Measurements from ENCODE around the gene ZNF417. TPM values are rescaled to one million over a fixed set of nuclear protein-coding genes. Genes with fewer than 3 reads are reported as not detected.
"Not testable (repeated sequence)": the region's sequence is repeated elsewhere in the genome, so short reads cannot be mapped to it uniquely, and the experiment has no call there.

ZNF417 gene
- polyA plus RNA-seq, 1 donor from 2014 or later: 21.7 TPM

GRCh38 chr19:57872450-57872849 lies 43.9 kb downstream of the ZNF417 start:
- Histone ChIP-seq H4K20me1 (ENCODE audit: insufficient read depth) (no peaks in the 10 kb centered on the region), H3K4me2 (ENCODE audit: low read length) (no peak overlapping the region), H3K27ac (ENCODE audit: low read length) (no peak overlapping the region), H3K36me3 (ENCODE audit: insufficient read depth, low read length) (peaks cover 19% of the 10 kb centered on the region), H3F3A (ENCODE audit: insufficient read depth, low read length, poor library complexity, severe bottlenecking) (no peaks in the 10 kb centered on the region), H3K9me2 (ENCODE audit: insufficient read depth, low read length) (no peaks in the 10 kb centered on the region), H3K79me2 (replicated peaks; ENCODE audit: insufficient read depth, low read length) (no peaks in the 10 kb centered on the region), H3K4me3 (ENCODE audit: low read length) (no peak overlapping the region), H3K27me3 (ENCODE audit: insufficient read depth, low read depth, low read length) (no peaks in the 10 kb centered on the region), H2AFZ (ENCODE audit: low read depth, low read length) (no peak overlapping the region), H3K9me3 (ENCODE audit: low read length) (no peaks in the 10 kb centered on the region), H3K9ac (ENCODE audit: low read length) (no peak overlapping the region)
- TF ChIP-seq POLR2AphosphoS5 (IDR thresholded peaks at IDR 0.05) (no peak), SMC3 (conservative IDR thresholded peaks at IDR 0.05; ENCODE audit: poor library complexity) (no peak), EP300 (conservative IDR thresholded peaks at IDR 0.05; ENCODE audit: poor library complexity, severe bottlenecking) (no peak), MXI1 (conservative IDR thresholded peaks at IDR 0.05; ENCODE audit: poor library complexity, severe bottlenecking) (no peak), TAF1 (IDR thresholded peaks at IDR 0.05; ENCODE audit: low read depth) (no peak), RAD21 (conservative IDR thresholded peaks at IDR 0.05) (no peak), REST (IDR thresholded peaks at IDR 0.05; ENCODE audit: borderline replicate concordance) (no peak), EZH2 (IDR thresholded peaks at IDR 0.05; ENCODE audit: borderline replicate concordance, insufficient read depth, low read length, poor library complexity, severe bottlenecking) (no peak), CTCF (IDR thresholded peaks at IDR 0.05; ENCODE audit: poor library complexity, severe bottlenecking) (no peak)

- Histone ChIP-seq H3K9me2 (ENCODE audit: insufficient read depth, low read length) (no peaks in the 10 kb centered on the region), H3K9me3 (ENCODE audit: low read length) (no peaks in the 10 kb centered on the region), H3K27me3 (ENCODE audit: insufficient read depth, low read depth, low read length) (no peaks in the 10 kb centered on the region), H3F3A (ENCODE audit: insufficient read depth, low read length, poor library complexity, severe bottlenecking) (no peaks in the 10 kb centered on the region), H2AFZ (ENCODE audit: low read depth, low read length) (no peak overlapping the region), H3K4me2 (ENCODE audit: low read length) (no peak overlapping the region), H4K20me1 (ENCODE audit: insufficient read depth) (no peaks in the 10 kb centered on the region), H3K79me2 (replicated peaks; ENCODE audit: insufficient read depth, low read length) (no peaks in the 10 kb centered on the region), H3K36me3 (ENCODE audit: insufficient read depth, low read length) (peaks cover 19% of the 10 kb centered on the region), H3K27ac (ENCODE audit: low read length) (no peak overlapping the region), H3K4me3 (ENCODE audit: low read length) (no peak overlapping the region), H3K9ac (ENCODE audit: low read length) (no peak overlapping the region)
- no peak for TF ChIP-seq CTCF (IDR thresholded peaks at IDR 0.05; ENCODE audit: poor library complexity, severe bottlenecking)
- TF ChIP-seq EP300 (conservative IDR thresholded peaks at IDR 0.05; ENCODE audit: poor library complexity, severe bottlenecking): no peak
- TF ChIP-seq EZH2 (IDR thresholded peaks at IDR 0.05; ENCODE audit: borderline replicate concordance, insufficient read depth, low read length, poor library complexity, severe bottlenecking): no peak
- no peak for TF ChIP-seq TAF1 (IDR thresholded peaks at IDR 0.05; ENCODE audit: low read depth)
- TF ChIP-seq MXI1 (conservative IDR thresholded peaks at IDR 0.05; ENCODE audit: poor library complexity, severe bottlenecking): no peak
- no peak for TF ChIP-seq SMC3 (conservative IDR thresholded peaks at IDR 0.05; ENCODE audit: poor library complexity)
- no peak for TF ChIP-seq RAD21 (conservative IDR thresholded peaks at IDR 0.05)
- TF ChIP-seq REST (IDR thresholded peaks at IDR 0.05; ENCODE audit: borderline replicate concordance): no peak
- TF ChIP-seq POLR2AphosphoS5 (IDR thresholded peaks at IDR 0.05): no peak
Measured at GRCh38 chr19:57870225-57870624, 46.2 kb downstream of the ZNF417 start.

- not testable (repeated sequence) for H3K9ac ChIP-seq (ENCODE audit: low read length); H3K27me3 ChIP-seq (ENCODE audit: insufficient read depth, low read depth, low read length); H3K9me3 ChIP-seq (ENCODE audit: low read length); H3K9me2 ChIP-seq (ENCODE audit: insufficient read depth, low read length); H3F3A ChIP-seq (ENCODE audit: insufficient read depth, low read length, poor library complexity, severe bottlenecking); H2AFZ ChIP-seq (ENCODE audit: low read depth, low read length); H3K79me2 ChIP-seq (replicated peaks; ENCODE audit: insufficient read depth, low read length); H3K27ac ChIP-seq (ENCODE audit: low read length); H3K4me3 ChIP-seq (ENCODE audit: low read length); H4K20me1 ChIP-seq (ENCODE audit: insufficient read depth); H3K4me2 ChIP-seq (ENCODE audit: low read length)
- H3K36me3 ChIP-seq (ENCODE audit: insufficient read depth, low read length): peaks cover 19% of the 10 kb centered on the region
Measured at GRCh38 chr19:57869655-57870054, 46.7 kb downstream of the ZNF417 start.
